Measurements from ENCODE around the gene ZFAND3.
"Not testable (repeated sequence)": the region's sequence is repeated elsewhere in the genome, so short reads cannot be mapped to it uniquely, and the experiment has no call there.

The ZFAND3 gene

GRCh38 chr6:38015341-38015740 lies 195.8 kb downstream of the ZFAND3 start:
- DNase-seq: no peak

GRCh38 chr6:38016824-38017223 lies 197.3 kb downstream of the ZFAND3 start:
- no peak for DNase-seq

GRCh38 chr6:38018755-38019165 lies 199.2 kb downstream of the ZFAND3 start:
- no peak for DNase-seq

GRCh38 chr6:38020593-38020992 lies 201.1 kb downstream of the ZFAND3 start:
- DNase-seq: no peak

GRCh38 chr6:38021029-38021428 lies 201.5 kb downstream of the ZFAND3 start:
- DNase-seq: no peak

- no peak for DNase-seq
These were observed 202.0 kb downstream of the ZFAND3 start for GRCh38 chr6:38021571-38021970.

GRCh38 chr6:38022688-38023087 lies 203.2 kb downstream of the ZFAND3 start:
- DNase-seq: no peak

GRCh38 chr6:38024908-38025307 lies 205.4 kb downstream of the ZFAND3 start:
- DNase-seq: no peak

- DNase-seq: no peak
These were observed 205.9 kb downstream of the ZFAND3 start for GRCh38 chr6:38025451-38025850.

- peak; percentile 44 for DNase-seq
These were observed 208.3 kb downstream of the ZFAND3 start for GRCh38 chr6:38027685-38028373.

GRCh38 chr6:38030380-38030779 lies 210.9 kb downstream of the ZFAND3 start:
- no peak for DNase-seq

- no peak for DNase-seq
These were observed 213.3 kb downstream of the ZFAND3 start for GRCh38 chr6:38032797-38033196.

GRCh38 chr6:38033442-38033982 lies 214.0 kb downstream of the ZFAND3 start:
- DNase-seq: peak; percentile 12

- peak; percentile 12 for DNase-seq
These were observed 214.9 kb downstream of the ZFAND3 start for GRCh38 chr6:38034274-38034914.

- no peak for DNase-seq
These were observed 216.0 kb downstream of the ZFAND3 start for GRCh38 chr6:38035478-38035877.

GRCh38 chr6:38039502-38039901 lies 220.0 kb downstream of the ZFAND3 start:
- DNase-seq: no peak

GRCh38 chr6:38040254-38040653 lies 220.7 kb downstream of the ZFAND3 start:
- no peak for DNase-seq

- DNase-seq: no peak
These were observed 223.8 kb downstream of the ZFAND3 start for GRCh38 chr6:38043259-38043753.

GRCh38 chr6:38045701-38046305 lies 226.3 kb downstream of the ZFAND3 start:
- DNase-seq: no peak

- DNase-seq: no peak
These were observed 228.0 kb downstream of the ZFAND3 start for GRCh38 chr6:38047562-38047961.

GRCh38 chr6:38049861-38050397 lies 230.4 kb downstream of the ZFAND3 start:
- not testable (repeated sequence) for DNase-seq

GRCh38 chr6:38051819-38052434 lies 232.4 kb downstream of the ZFAND3 start:
- no peak for DNase-seq
